Endodermal cell (in vitro differentiated cells): ENCODE results near the gene DOCK8. TPM values are rescaled to one million over a fixed set of nuclear protein-coding genes. Genes with fewer than 3 reads are reported as not detected.

Source experiments
- DNase-seq: peaks from one replicate; pipeline ENCODE4 v3.0.0-alpha.2; 2017
- H3K27ac ChIP-seq: 2 replicates; pipeline ENCODE4 v1.5.1; 2013; ENCODE audit warnings: mild to moderate bottlenecking, low read depth, low read length, moderate library complexity
- H3K27me3 ChIP-seq: 2 replicates; pipeline ENCODE4 v1.6.1; 2013; ENCODE audit warnings: mild to moderate bottlenecking, low read length, moderate library complexity; ENCODE audit not compliant: insufficient read depth, control insufficient read depth, poor library complexity, severe bottlenecking
- H3K36me3 ChIP-seq: 2 replicates; pipeline ENCODE4 v1.7.0; 2013; ENCODE audit warnings: mild to moderate bottlenecking, low read length, moderate library complexity; ENCODE audit not compliant: control insufficient read depth, insufficient read depth
- H3K4me1 ChIP-seq: one replicate; pipeline ENCODE4 v1.7.0; 2013; ENCODE audit warnings: low read length; ENCODE audit not compliant: control insufficient read depth, insufficient read depth
- H3K4me3 ChIP-seq: 2 replicates; pipeline ENCODE4 v1.5.1; 2013; ENCODE audit warnings: mild to moderate bottlenecking, low read length, moderate library complexity
- H3K9ac ChIP-seq: 2 replicates; pipeline ENCODE4 v1.6.1; 2013; ENCODE audit warnings: mild to moderate bottlenecking, low read length, moderate library complexity; ENCODE audit not compliant: poor library complexity, severe bottlenecking; ENCODE audit errors: extremely low read depth
- H3K9me3 ChIP-seq: 2 replicates; pipeline ENCODE4 v1.6.1; 2013; ENCODE audit warnings: mild to moderate bottlenecking, low read length, moderate library complexity; ENCODE audit not compliant: control insufficient read depth
- H3K27ac Mint-ChIP-seq: 2 replicates; pipeline ENCODE4 v1.8.0; 2020; ENCODE audit warnings: mixed read lengths
- H3K27me3 Mint-ChIP-seq: 2 replicates; pipeline ENCODE4 v1.8.0; 2021; ENCODE audit warnings: mild to moderate bottlenecking, mixed read lengths; ENCODE audit not compliant: insufficient read depth
- H3K36me3 Mint-ChIP-seq: 2 replicates; pipeline ENCODE4 v1.8.0; 2020; ENCODE audit warnings: low read depth, mixed read lengths
- H3K4me1 Mint-ChIP-seq: 2 replicates; pipeline ENCODE4 v1.8.0; 2020; ENCODE audit warnings: mixed read lengths
- H3K4me3 Mint-ChIP-seq: 2 replicates; pipeline ENCODE4 v1.8.0; 2020; ENCODE audit warnings: mild to moderate bottlenecking, moderate library complexity, mixed read lengths
- H3K9me3 Mint-ChIP-seq: 2 replicates; pipeline ENCODE4 v1.8.0; 2020; ENCODE audit warnings: mild to moderate bottlenecking, mixed read lengths
- CTCF ChIP-seq: fragments of 200-600 bp; sonication (generic); conservative IDR thresholded peaks from 2 replicates; pipeline ENCODE4 v1.5.0; 2021; ENCODE audit warnings: antibody characterized with exemption, mild to moderate bottlenecking
- WGBS, 2 experiments: methylation state at CpG; one replicate each; pipeline versions ENCODE4 v1.1.5 to v1.1.7; 2013; ENCODE audit warnings: missing lambda C conversion rate in 2 of 2, mixed read lengths in 1 of 2; ENCODE audit not compliant: insufficient coverage in 1 of 2, insufficient read length in 1 of 2; 5-methylcytosine and 5-hydroxymethylcytosine counted together
- total RNA-seq, 2 donors: library from RNA; stranded (reverse); fragmentation: NEBNext Ultra II Directional in 1 of 2; extraction: Animal tissue kit (Norgen Biotek cat#: 25700) in 1 of 2; gene quantifications; 2 replicates in 1 of 2; 3 replicates in 1 of 2; pipeline ENCODE4 v1.2.1, GENCODE V29; 2021

The DOCK8 gene
- total RNA-seq, 2 donors from 2014 or later, result 26.9 to 28.1 TPM

DNA sequence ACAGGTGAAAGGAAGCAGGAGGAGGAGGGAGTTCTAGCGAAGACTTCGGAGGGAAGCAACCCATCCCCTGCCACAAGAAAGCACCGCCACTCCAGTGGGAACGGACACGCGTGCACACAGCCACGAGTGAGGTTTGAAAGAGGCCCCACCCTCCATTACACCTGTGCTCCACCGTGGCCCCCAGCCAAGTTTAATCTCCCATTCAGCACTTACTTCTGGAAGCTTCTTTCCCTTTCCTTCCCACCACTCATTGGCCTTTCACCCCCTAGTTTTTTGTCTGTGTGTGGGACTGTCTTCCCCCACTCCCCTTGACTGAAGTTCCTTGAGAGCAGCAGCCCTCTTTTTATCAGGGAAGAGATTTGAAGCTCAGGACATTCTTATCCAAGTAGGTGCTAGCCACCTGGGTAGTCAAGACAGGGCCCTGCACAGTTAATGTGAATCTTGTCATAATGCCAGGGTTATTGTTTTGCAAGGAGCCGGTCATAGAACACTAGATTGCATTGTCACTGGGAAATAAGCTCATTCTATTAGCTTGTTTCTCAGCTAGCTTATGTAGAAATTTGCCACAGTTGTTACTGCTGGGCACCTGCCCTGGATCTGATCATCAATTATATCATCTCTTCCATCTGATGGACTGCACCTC is 256.0 kb downstream of the DOCK8 start:
- H3K27ac ChIP-seq, result no peak overlapping the region

DNA sequence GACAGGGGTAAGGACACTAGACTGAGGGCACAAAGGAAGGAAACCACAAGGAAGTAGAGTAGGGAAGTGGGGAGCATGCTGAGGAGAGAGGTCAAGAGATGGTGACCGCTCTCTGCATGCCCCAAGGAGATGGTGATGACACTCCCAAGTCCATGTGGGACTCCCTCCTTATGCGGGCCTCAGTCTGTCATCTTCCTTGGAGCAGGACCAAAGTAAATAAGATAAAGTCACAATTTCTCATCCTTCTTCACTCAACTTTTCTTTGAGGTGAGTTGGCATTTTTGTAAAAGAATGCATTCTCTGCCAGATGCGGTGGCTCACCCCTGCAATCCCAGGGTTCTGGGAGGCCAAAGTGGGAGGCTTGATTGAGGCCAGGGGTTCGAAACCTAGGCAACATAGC is 256.7 kb downstream of the DOCK8 start:
- no peak overlapping the region for H3K27ac ChIP-seq

More for the DNA sequence above, 256.0 kb downstream of the DOCK8 start:
- Mint-ChIP-seq H3K9me3 (no peaks in the 10 kb centered on the region), H3K27ac (peak overlapping the region; percentile 96), H3K27me3 (no peaks in the 10 kb centered on the region), H3K36me3 (peaks cover 3% of the 10 kb centered on the region), H3K4me3 (peak overlapping the region; percentile 76), H3K4me1 (peaks cover 26% of the 10 kb centered on the region)
- H3K9me3 ChIP-seq, result no peaks in the 10 kb centered on the region
- H3K9ac ChIP-seq, result no peak overlapping the region
- H3K36me3 ChIP-seq, result no peaks in the 10 kb centered on the region
- H3K4me1 ChIP-seq, result peaks cover 4% of the 10 kb centered on the region
- TF ChIP-seq CTCF, result no peak
- H3K4me3 ChIP-seq, result peak overlapping the region; percentile 84
- H3K27me3 ChIP-seq, result no peaks in the 10 kb centered on the region
- DNase-seq, result no peak
- 71 to 90% methylated on average over 2 to 9 of the region's 9 CpGs for WGBS, 2 experiments

DNA sequence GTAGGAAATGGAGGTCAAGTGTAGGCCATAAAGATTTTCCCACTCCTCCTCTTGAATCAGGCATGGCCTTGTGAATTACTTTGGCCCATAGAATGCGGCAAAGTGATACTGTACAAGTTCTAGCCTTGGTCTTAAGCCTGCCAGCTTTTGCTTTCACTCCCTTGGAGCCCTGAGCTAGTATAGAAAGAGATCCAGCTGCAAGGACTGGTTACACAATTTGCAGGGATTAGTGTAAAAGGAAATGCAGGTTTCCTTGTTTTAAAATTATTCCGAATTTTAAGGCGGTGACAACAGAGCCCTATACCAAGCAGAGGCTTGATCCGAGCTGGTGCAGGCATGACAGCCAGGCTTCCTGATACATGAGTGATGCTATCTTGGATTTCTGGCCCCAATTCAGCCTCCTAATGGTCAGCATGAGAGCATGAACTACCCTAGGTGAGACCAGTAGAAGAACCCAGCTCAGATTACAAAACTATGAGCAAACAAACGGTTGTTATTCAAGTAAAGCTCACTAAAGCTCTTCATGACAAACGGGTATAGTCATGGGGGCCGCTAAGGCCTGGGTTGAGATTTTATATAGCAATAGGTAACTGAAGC is 257.9 kb downstream of the DOCK8 start:
- H3K9me3 ChIP-seq, result no peaks in the 10 kb centered on the region
- H3K36me3 ChIP-seq, result no peaks in the 10 kb centered on the region
- 88 to 93% methylated on average over 6 to 7 of the region's 7 CpGs for WGBS, 2 experiments
- peaks cover 11% of the 10 kb centered on the region for H3K36me3 Mint-ChIP-seq
- DNase-seq, result no peak
- H3K4me3 ChIP-seq, result no peak overlapping the region
- no peak overlapping the region for H3K4me3 Mint-ChIP-seq
- peaks cover 30% of the 10 kb centered on the region for H3K4me1 Mint-ChIP-seq
- no peaks in the 10 kb centered on the region for H3K27me3 ChIP-seq
- H3K4me1 ChIP-seq, result peaks cover 4% of the 10 kb centered on the region
- H3K9ac ChIP-seq, result no peak overlapping the region
- no peaks in the 10 kb centered on the region for H3K9me3 Mint-ChIP-seq
- no peak for TF ChIP-seq CTCF
- no peaks in the 10 kb centered on the region for H3K27me3 Mint-ChIP-seq
- no peak overlapping the region for H3K27ac ChIP-seq
- H3K27ac Mint-ChIP-seq, result no peak overlapping the region

More for the DNA sequence above, 256.7 kb downstream of the DOCK8 start:
- peaks cover 4% of the 10 kb centered on the region for H3K4me1 ChIP-seq
- no peak overlapping the region for H3K9ac ChIP-seq
- H3K27ac Mint-ChIP-seq, result no peak overlapping the region
- H3K4me1 Mint-ChIP-seq, result peaks cover 26% of the 10 kb centered on the region
- H3K27me3 ChIP-seq, result no peaks in the 10 kb centered on the region
- H3K27me3 Mint-ChIP-seq, result no peaks in the 10 kb centered on the region
- H3K36me3 Mint-ChIP-seq, result peaks cover 5% of the 10 kb centered on the region
- no peaks in the 10 kb centered on the region for H3K9me3 ChIP-seq
- no peak for DNase-seq
- WGBS, 2 experiments, result 97 to 100% methylated on average over 2 to 4 of the region's 4 CpGs
- no peaks in the 10 kb centered on the region for H3K9me3 Mint-ChIP-seq
- H3K4me3 ChIP-seq, result no peak overlapping the region
- no peak for TF ChIP-seq CTCF
- H3K4me3 Mint-ChIP-seq, result peak overlapping the region; percentile 76
- no peaks in the 10 kb centered on the region for H3K36me3 ChIP-seq
